SK-N-SH treated with all-trans-retinoic acid at 6 μM for 48 hours (cell line): ENCODE results near the gene ADGRG1.

Experiments
- ATAC-seq: fragments of 200-7000 bp; cut with Tn5 transposase; 3 replicates; pipeline ENCODE4 v1.9.1; 2020; ENCODE audit warnings: mild to moderate bottlenecking, moderate library complexity
- BACH2 ChIP-seq: fragments of 250-450 bp; sonication (Bioruptor Pico); IDR thresholded peaks from 2 replicates; pipeline ENCODE4 v1.9.0; 2021; ENCODE audit warnings: mild to moderate bottlenecking, borderline replicate concordance
- CREB5 ChIP-seq: fragments of 250-450 bp; sonication (Bioruptor Pico); IDR thresholded peaks from 2 replicates; pipeline ENCODE4 v1.5.1; 2020; ENCODE audit warnings: low read depth, mild to moderate bottlenecking, moderate library complexity
- CSDC2 ChIP-seq: fragments of 250-450 bp; sonication (Bioruptor Pico); IDR thresholded peaks from 2 replicates; pipeline ENCODE4 v1.5.0; 2020; ENCODE audit warnings: mild to moderate bottlenecking, moderate library complexity
- ESRRG ChIP-seq: fragments of 250-450 bp; sonication (Bioruptor Pico); IDR thresholded peaks from 2 replicates; pipeline ENCODE4 v1.6.1; 2021; ENCODE audit warnings: mild to moderate bottlenecking
- GLIS3 ChIP-seq: fragments of 250-450 bp; sonication (Bioruptor Pico); IDR thresholded peaks from 2 replicates; pipeline ENCODE4 v1.5.0; 2020; ENCODE audit warnings: mild to moderate bottlenecking, moderate library complexity
- ISL1 ChIP-seq: fragments of 250-450 bp; sonication (Bioruptor Pico); IDR thresholded peaks from 2 replicates; pipeline ENCODE4 v2.1.2; 2022; ENCODE audit warnings: mild to moderate bottlenecking, moderate library complexity
- OSR1 ChIP-seq: fragments of 250-450 bp; sonication (Bioruptor Pico); IDR thresholded peaks from 2 replicates; pipeline ENCODE4 v1.8.0; 2022; ENCODE audit warnings: moderate library complexity, mild to moderate bottlenecking, inconsistent platforms
- PATZ1 ChIP-seq: fragments of 250-450 bp; sonication (Bioruptor Pico); IDR thresholded peaks from 2 replicates; pipeline ENCODE4 v1.8.0; 2020; ENCODE audit warnings: mild to moderate bottlenecking, moderate library complexity, borderline replicate concordance
- POU6F1 ChIP-seq: fragments of 250-450 bp; sonication (Bioruptor Pico); IDR thresholded peaks from 2 replicates; pipeline ENCODE4 v1.8.0; 2021; ENCODE audit warnings: low read depth, mild to moderate bottlenecking, moderate library complexity, borderline replicate concordance
- RARB ChIP-seq: fragments of 250-450 bp; sonication (Bioruptor Pico); IDR thresholded peaks from 2 replicates; pipeline ENCODE4 v1.8.0; 2021; ENCODE audit warnings: mild to moderate bottlenecking, moderate library complexity
- SNAI2 ChIP-seq: fragments of 250-450 bp; sonication (Bioruptor Pico); IDR thresholded peaks from 2 replicates; pipeline ENCODE4 v1.5.0; 2020; ENCODE audit warnings: mild to moderate bottlenecking, moderate library complexity
- TCF4 ChIP-seq: fragments of 250-450 bp; sonication (Bioruptor Pico); IDR thresholded peaks from 2 replicates; pipeline ENCODE4 v1.8.0; 2021; ENCODE audit warnings: mild to moderate bottlenecking, moderate library complexity, borderline replicate concordance
- TOX ChIP-seq: fragments of 250-450 bp; sonication (Bioruptor Pico); IDR thresholded peaks from 2 replicates; pipeline ENCODE4 v1.8.0; 2021; ENCODE audit warnings: mild to moderate bottlenecking, moderate library complexity, borderline replicate concordance
- TSHZ2 ChIP-seq: fragments of 250-450 bp; sonication (Bioruptor Pico); IDR thresholded peaks from 2 replicates; pipeline ENCODE4 v1.5.0; 2020; ENCODE audit warnings: mild to moderate bottlenecking, moderate library complexity
- ZC3H10 ChIP-seq: fragments of 250-450 bp; sonication (Bioruptor Pico); IDR thresholded peaks from 2 replicates; pipeline ENCODE4 v1.5.1; 2021; ENCODE audit warnings: mild to moderate bottlenecking, moderate library complexity
- ZFP3 ChIP-seq: fragments of 250-450 bp; sonication (Bioruptor Pico); IDR thresholded peaks from 2 replicates; pipeline ENCODE4 v1.5.0; 2020; ENCODE audit warnings: mild to moderate bottlenecking, moderate library complexity
- ZFP30 ChIP-seq: fragments of 450-650 bp; formaldehyde crosslinking; IDR thresholded peaks from 2 replicates; pipeline ENCODE4 v1.5.0; 2022; ENCODE audit warnings: mild to moderate bottlenecking, moderate library complexity
- ZNF565 ChIP-seq: fragments of 450-650 bp; formaldehyde crosslinking; conservative IDR thresholded peaks from 2 replicates; pipeline ENCODE4 v1.5.0; 2020; ENCODE audit warnings: low read depth, mild to moderate bottlenecking, moderate library complexity
- ZNF8 ChIP-seq: fragments of 450-650 bp; formaldehyde crosslinking; IDR thresholded peaks from 2 replicates; pipeline ENCODE4 v1.5.0; 2020; ENCODE audit warnings: mild to moderate bottlenecking, moderate library complexity

ADGRG1 gene

GRCh38 chr16:57603115-57604024 lies 25.1 kb upstream of the ADGRG1 start:
- TF ChIP-seq ZFP3: no peak
- no peak for TF ChIP-seq ZC3H10
- no peak for TF ChIP-seq RARB (CRISPR knock-in tag)
- no peak for TF ChIP-seq TOX (CRISPR knock-in tag)
- TF ChIP-seq GLIS3 (CRISPR knock-in tag): no peak
- TF ChIP-seq POU6F1 (CRISPR knock-in tag): no peak
- no peak for TF ChIP-seq CSDC2 (CRISPR knock-in tag)
- no peak for TF ChIP-seq CREB5 (CRISPR knock-in tag)
- TF ChIP-seq ZFP30 (CRISPR knock-in tag): no peak
- TF ChIP-seq BACH2 (CRISPR knock-in tag): no peak
- TF ChIP-seq SNAI2 (CRISPR knock-in tag): no peak
- TF ChIP-seq ISL1 (CRISPR knock-in tag): no peak
- ATAC-seq: no peak

- no peak for TF ChIP-seq TSHZ2
- no peak for TF ChIP-seq RARB (CRISPR knock-in tag)
- TF ChIP-seq SNAI2 (CRISPR knock-in tag): no peak
- TF ChIP-seq ZNF8 (CRISPR knock-in tag): no peak
- TF ChIP-seq CSDC2 (CRISPR knock-in tag): no peak
- no peak for TF ChIP-seq POU6F1 (CRISPR knock-in tag)
- no peak for TF ChIP-seq ZNF565
- TF ChIP-seq PATZ1 (CRISPR knock-in tag): no peak
- no peak for TF ChIP-seq ZFP3
- TF ChIP-seq ESRRG: no peak
- no peak for TF ChIP-seq ISL1 (CRISPR knock-in tag)
- no peak for TF ChIP-seq ZC3H10
- TF ChIP-seq OSR1 (CRISPR knock-in tag): no peak
- no peak for TF ChIP-seq GLIS3 (CRISPR knock-in tag)
- no peak for ATAC-seq
Measured at GRCh38 chr16:57604177-57604576, 24.3 kb upstream of the ADGRG1 start.

GRCh38 chr16:57606147-57606846 lies 22.1 kb upstream of the ADGRG1 start:
- no peak for ATAC-seq
- no peak for TF ChIP-seq TCF4
- TF ChIP-seq TSHZ2: no peak
- no peak for TF ChIP-seq ZFP30 (CRISPR knock-in tag)
- TF ChIP-seq PATZ1 (CRISPR knock-in tag): no peak
- no peak for TF ChIP-seq POU6F1 (CRISPR knock-in tag)
